OCI-LY3 (cell line): ENCODE data around the gene VGLL4.

ENCODE experiments used
- EZH2phosphoT487 ChIP-seq: fragments of 200-600 bp; shearing (Covaris generic); IDR thresholded peaks from 2 replicates; pipeline ENCODE4 v1.6.1; 2018; ENCODE audit warnings: antibody characterized with exemption, mixed run types, low read depth
- TF ChIP-seq, protein P1 (sequence below): fragments of 200-600, 300-600 bp; sonication (generic); IDR thresholded peaks from 2 replicates; pipeline ENCODE4 v1.5.1; 2014; ENCODE audit warnings: antibody characterized with exemption, low read length, low read depth

DNA sequence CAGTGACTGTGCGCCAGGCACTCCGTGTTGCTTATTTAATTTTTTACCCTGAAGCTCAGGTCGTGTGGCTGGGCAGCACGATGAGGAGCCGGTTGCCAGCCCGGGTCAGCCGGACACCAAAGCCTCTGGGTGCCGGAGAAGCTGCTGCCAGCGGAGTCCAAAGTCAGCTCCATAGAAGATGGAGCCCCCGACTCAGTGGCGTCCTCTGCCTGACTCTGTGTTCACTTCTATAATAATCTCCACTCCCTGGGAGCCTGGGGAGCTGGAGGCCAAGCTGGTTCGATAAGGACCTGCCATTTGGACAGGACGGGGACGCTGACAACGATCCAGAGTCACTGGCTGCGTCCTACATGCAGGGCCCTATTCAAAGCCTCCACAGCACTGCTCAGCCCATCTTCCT lies 78.6 kb downstream of the VGLL4 start:
- TF ChIP-seq, protein P1, sequence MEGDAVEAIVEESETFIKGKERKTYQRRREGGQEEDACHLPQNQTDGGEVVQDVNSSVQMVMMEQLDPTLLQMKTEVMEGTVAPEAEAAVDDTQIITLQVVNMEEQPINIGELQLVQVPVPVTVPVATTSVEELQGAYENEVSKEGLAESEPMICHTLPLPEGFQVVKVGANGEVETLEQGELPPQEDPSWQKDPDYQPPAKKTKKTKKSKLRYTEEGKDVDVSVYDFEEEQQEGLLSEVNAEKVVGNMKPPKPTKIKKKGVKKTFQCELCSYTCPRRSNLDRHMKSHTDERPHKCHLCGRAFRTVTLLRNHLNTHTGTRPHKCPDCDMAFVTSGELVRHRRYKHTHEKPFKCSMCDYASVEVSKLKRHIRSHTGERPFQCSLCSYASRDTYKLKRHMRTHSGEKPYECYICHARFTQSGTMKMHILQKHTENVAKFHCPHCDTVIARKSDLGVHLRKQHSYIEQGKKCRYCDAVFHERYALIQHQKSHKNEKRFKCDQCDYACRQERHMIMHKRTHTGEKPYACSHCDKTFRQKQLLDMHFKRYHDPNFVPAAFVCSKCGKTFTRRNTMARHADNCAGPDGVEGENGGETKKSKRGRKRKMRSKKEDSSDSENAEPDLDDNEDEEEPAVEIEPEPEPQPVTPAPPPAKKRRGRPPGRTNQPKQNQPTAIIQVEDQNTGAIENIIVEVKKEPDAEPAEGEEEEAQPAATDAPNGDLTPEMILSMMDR, result no peak
- TF ChIP-seq EZH2phosphoT487, result no peak
